Skeletal muscle satellite cell (primary cell): ENCODE measurements around the gene PDE6B.
"Not testable (repeated sequence)": the region's sequence is repeated elsewhere in the genome, so short reads cannot be mapped to it uniquely, and the experiment has no call there.

Source experiments
- H3K27me3 ChIP-seq: 2 replicates; pipeline ENCODE4 v1.7.0; 2013; ENCODE audit warnings: low read length; ENCODE audit not compliant: control insufficient read depth, insufficient read depth
- H3K36me3 ChIP-seq: 2 replicates; pipeline ENCODE4 v1.7.0; 2013; ENCODE audit warnings: mild to moderate bottlenecking, control low read depth, low read length; ENCODE audit not compliant: insufficient read depth
- H3K4me1 ChIP-seq: 2 replicates; pipeline ENCODE4 v1.7.0; 2013; ENCODE audit warnings: low read length; ENCODE audit not compliant: control insufficient read depth, insufficient read depth
- H3K4me2 ChIP-seq: 2 replicates; pipeline ENCODE4 v1.7.0; 2013; ENCODE audit warnings: mild to moderate bottlenecking, low read length
- H3K4me3 ChIP-seq: 2 replicates; pipeline ENCODE4 v1.7.0; 2013; ENCODE audit warnings: low read length
- H3K9ac ChIP-seq: 2 replicates; pipeline ENCODE4 v1.7.0; 2013; ENCODE audit warnings: mild to moderate bottlenecking, low read depth, low read length, moderate library complexity
- H3K9me3 ChIP-seq: replicated peaks from 2 replicates; pipeline ENCODE4 v1.7.0; 2013; ENCODE audit warnings: mild to moderate bottlenecking, control low read depth, low read length

The PDE6B gene

GRCh38 chr4:665751-666435 lies 40.5 kb downstream of the PDE6B start:
- no peaks in the 10 kb centered on the region for H3K4me1 ChIP-seq
- peaks cover 6% of the 10 kb centered on the region for H3K36me3 ChIP-seq
- peaks cover 48% of the 10 kb centered on the region for H3K27me3 ChIP-seq
- H3K4me3 ChIP-seq, result no peak overlapping the region
- H3K9me3 ChIP-seq, result no peaks in the 10 kb centered on the region
- no peak overlapping the region for H3K4me2 ChIP-seq
- no peak overlapping the region for H3K9ac ChIP-seq

GRCh38 chr4:666436-666810 lies 41.0 kb downstream of the PDE6B start:
- Histone ChIP-seq H3K36me3 (peaks cover 6% of the 10 kb centered on the region), H3K4me3 (no peak overlapping the region), H3K4me2 (no peak overlapping the region), H3K27me3 (peaks cover 48% of the 10 kb centered on the region), H3K9me3 (no peaks in the 10 kb centered on the region), H3K9ac (no peak overlapping the region), H3K4me1 (no peaks in the 10 kb centered on the region)

GRCh38 chr4:666822-667544 lies 41.6 kb downstream of the PDE6B start:
- Histone ChIP-seq H3K9me3 (no peaks in the 10 kb centered on the region), H3K27me3 (peaks cover 48% of the 10 kb centered on the region), H3K9ac (no peak overlapping the region), H3K4me3 (no peak overlapping the region), H3K36me3 (peaks cover 9% of the 10 kb centered on the region), H3K4me1 (no peaks in the 10 kb centered on the region), H3K4me2 (no peak overlapping the region)

DNA sequence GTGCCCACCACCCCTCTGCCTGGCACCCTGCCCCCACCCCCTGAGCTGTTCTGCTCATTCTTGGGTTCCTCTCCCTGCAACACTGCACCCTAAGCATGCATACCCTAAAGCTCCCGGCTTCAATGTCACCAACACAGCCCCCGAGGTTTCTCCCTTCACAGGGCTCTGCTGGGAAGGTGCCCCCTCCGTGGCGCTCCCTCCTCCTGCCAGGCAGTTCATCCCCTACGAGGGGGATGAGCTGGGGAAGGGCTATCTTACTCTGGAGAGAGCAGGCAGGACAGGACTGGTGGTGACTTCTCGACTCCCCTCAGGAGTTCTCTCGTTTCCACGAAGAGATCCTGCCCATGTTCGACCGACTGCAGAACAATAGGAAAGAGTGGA lies 42.2 kb downstream of the PDE6B start:
- Histone ChIP-seq H3K4me1 (no peaks in the 10 kb centered on the region), H3K9ac (no peak overlapping the region), H3K9me3 (no peaks in the 10 kb centered on the region), H3K4me2 (no peak overlapping the region), H3K27me3 (peaks cover 48% of the 10 kb centered on the region), H3K4me3 (no peak overlapping the region), H3K36me3 (peaks cover 14% of the 10 kb centered on the region)

- H3K9me3 ChIP-seq, H3K9ac ChIP-seq, H3K4me2 ChIP-seq, H3K4me3 ChIP-seq, H3K4me1 ChIP-seq: not testable (repeated sequence)
- peaks cover 44% of the 10 kb centered on the region for H3K27me3 ChIP-seq
- peaks cover 14% of the 10 kb centered on the region for H3K36me3 ChIP-seq
These were observed 42.8 kb downstream of the PDE6B start for GRCh38 chr4:668219-668618.

- H3K4me2 ChIP-seq, H3K4me1 ChIP-seq, H3K9me3 ChIP-seq, H3K4me3 ChIP-seq, H3K9ac ChIP-seq: not testable (repeated sequence)
- Histone ChIP-seq H3K36me3 (peaks cover 14% of the 10 kb centered on the region), H3K27me3 (peaks cover 27% of the 10 kb centered on the region)
These were observed 44.6 kb downstream of the PDE6B start for GRCh38 chr4:669806-670559.

GRCh38 chr4:671769-672168 lies 46.4 kb downstream of the PDE6B start:
- Histone ChIP-seq H3K4me3 (no peak overlapping the region), H3K27me3 (peaks cover 10% of the 10 kb centered on the region), H3K36me3 (peaks cover 14% of the 10 kb centered on the region), H3K9me3 (no peaks in the 10 kb centered on the region), H3K9ac (no peak overlapping the region), H3K4me1 (peaks cover 19% of the 10 kb centered on the region), H3K4me2 (no peak overlapping the region)

DNA sequence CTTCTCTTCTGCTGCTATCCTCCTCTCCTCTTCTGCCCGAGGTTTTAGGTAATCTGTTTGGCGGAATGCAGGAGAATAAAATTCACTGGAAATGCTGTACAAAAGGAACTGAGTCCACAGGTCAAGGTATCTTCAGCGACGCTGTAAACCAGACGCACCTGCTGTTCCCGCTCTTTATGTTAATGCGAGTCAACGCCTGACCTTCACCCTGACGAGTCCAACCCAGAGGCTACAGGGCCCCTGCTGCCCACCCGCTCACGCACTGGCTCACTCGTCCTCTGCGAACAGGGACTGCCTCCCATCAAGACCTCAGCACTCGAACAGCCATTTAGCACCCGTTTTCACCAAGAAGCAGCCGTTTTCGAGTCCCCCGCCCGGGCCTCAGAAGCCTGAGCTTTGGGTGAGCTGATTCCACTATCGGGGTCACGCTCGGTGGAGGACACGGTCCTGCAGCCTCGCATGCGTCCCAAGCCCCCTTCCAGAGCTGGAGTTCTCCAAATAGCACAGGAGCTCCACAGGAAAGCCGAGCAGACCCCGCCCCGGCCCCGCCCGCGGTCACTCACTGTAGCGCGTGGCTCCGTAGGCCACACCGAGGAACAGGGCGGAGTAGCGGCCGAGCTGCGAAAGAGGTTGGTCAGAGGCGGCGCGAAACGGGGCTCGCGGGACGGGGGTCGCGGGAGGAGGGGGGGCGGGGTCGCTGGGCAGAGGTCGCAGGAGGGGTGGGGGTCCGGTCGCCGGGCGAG lies 48.1 kb downstream of the PDE6B start:
- peaks cover 36% of the 10 kb centered on the region for H3K4me1 ChIP-seq
- H3K9me3 ChIP-seq, result no peaks in the 10 kb centered on the region
- H3K27me3 ChIP-seq, result no peaks in the 10 kb centered on the region
- peak overlapping the region; percentile 96 for H3K4me3 ChIP-seq
- H3K9ac ChIP-seq, result peak overlapping the region; percentile 88
- peaks cover 14% of the 10 kb centered on the region for H3K36me3 ChIP-seq
- peak overlapping the region; percentile 100 for H3K4me2 ChIP-seq

DNA sequence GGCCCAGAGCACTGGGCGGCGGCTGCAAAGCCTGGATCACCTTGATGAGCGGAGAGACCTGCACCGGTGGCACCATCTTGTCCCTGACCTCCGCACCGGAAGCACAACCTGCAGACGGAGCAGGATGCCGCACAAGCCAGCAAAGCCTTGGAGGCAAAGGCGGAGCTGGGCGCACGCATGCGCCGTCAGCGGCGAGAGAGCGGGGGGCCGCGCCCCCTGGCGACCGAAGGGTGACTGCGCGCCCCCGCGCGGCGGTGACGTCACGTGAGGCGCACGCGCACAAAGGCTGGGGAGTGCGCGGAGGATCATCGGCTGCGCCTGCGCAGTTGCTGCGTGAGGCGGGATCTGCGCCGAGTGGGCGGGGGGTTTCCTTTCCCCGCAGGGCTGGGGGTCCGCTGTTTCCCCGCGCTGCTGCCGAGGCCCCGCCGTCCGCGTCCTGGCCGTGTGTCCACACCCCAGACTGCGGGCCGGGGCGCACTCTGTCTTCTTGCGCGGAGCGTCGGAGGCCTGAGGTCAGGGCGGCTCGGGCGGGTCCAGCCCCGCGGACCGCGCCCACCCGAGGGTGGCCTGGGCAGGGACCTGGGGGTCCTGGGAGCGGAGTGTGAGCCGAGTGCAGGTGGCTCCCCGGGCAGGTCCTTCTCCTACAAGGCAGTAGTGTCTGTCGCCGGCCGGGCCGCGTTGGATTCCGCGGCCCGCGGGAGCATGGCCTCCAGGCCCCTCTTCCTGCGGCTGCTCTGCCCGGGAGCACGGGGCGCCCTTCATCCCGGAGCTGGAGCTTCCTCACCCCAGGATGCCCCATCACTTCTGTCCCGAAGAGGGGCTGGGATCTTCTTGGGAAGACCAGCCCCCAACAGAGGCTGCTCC lies 49.0 kb downstream of the PDE6B start, which contains the start of the genes ATP5ME and MYL5:
Gene ATP5ME (minus strand): TSS at position 105 of the 864 bp plus-strand sequence. CDS start 29 bp downstream, at position 76.
Gene MYL5 (plus strand): TSS at position 371 of the 864 bp plus-strand sequence. CDS start 3,485 bp downstream, outside the sequence.
- H3K4me3 ChIP-seq, result peak within 1 kb of the TSS; percentile 96
- peaks cover 36% of the 10 kb centered on the region for H3K4me1 ChIP-seq
- peaks cover 14% of the 10 kb centered on the region for H3K36me3 ChIP-seq
- peak within 1 kb of the TSS; percentile 98 for H3K9ac ChIP-seq
- no peaks in the 10 kb centered on the region for H3K9me3 ChIP-seq
- H3K27me3 ChIP-seq, result no peaks in the 10 kb centered on the region
- peak within 1 kb of the TSS; percentile 100 for H3K4me2 ChIP-seq

DNA sequence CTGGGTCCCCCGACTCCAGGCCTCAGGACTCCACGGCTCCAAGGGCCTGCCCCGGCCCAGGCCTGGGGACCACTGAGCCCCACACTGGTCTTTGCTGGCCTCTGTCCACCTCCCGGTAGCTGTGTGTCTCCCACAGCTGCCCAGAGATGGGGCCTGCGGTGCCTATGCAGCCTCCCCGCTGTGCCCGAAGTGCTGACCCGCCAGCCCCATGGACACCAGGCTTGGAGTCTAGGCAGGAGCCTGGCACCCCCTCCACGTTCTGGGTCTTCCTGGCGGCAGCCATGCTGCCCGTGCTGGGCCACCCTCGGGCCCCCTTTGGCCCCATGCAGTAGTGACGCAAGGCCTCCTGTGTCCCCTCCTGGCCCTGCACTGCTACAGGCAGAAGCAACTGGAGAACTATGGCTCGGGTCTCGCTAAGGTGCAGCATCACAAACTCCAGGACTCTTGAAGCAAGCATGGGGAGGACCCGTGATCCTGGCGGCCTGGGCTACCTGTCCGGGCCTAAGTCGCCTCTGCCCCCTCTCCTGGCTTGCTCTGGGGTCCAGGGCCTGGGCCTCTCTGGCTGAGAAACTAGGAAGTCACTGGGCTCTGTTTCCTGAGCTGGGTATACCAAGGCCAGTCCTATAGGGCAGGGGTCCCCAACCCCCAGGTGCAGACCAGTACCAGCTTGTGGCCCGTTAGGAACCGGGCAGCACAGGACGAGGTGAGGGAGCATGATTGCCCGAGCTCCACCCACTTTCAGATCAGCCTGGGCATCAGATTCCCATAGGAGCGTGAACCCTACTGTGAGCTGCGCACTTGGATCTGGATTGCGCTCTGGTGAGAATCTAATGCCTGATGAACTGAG lies 49.9 kb downstream of the PDE6B start:
- Histone ChIP-seq H3K9ac (peak overlapping the region; percentile 98), H3K4me2 (peak overlapping the region; percentile 95), H3K27me3 (no peaks in the 10 kb centered on the region), H3K9me3 (no peaks in the 10 kb centered on the region), H3K4me1 (peaks cover 36% of the 10 kb centered on the region), H3K36me3 (peaks cover 14% of the 10 kb centered on the region), H3K4me3 (peak overlapping the region; percentile 96)
